ENCODE data around the gene DHH.

The DHH gene

GRCh38 chr12:49051373-49051764, 43.2 kb downstream of the DHH start:
- no peak for DNase-seq

- no peak for DNase-seq
Measured at GRCh38 chr12:49050507-49051372, 43.9 kb downstream of the DHH start.

- peak in 1 of 56 donors; percentile 2 for DNase-seq
Measured at GRCh38 chr12:49049566-49050224, 44.9 kb downstream of the DHH start.

- DNase-seq: no peak
Measured at GRCh38 chr12:49048953-49049352, 45.6 kb downstream of the DHH start.

- DNase-seq: no peak
Measured at GRCh38 chr12:49046129-49046895, 48.3 kb downstream of the DHH start.

- DNase-seq: no peak
Measured at GRCh38 chr12:49044660-49045059, 49.9 kb downstream of the DHH start.

GRCh38 chr12:49043856-49044258, 50.7 kb downstream of the DHH start:
- peak in 23 of 56 donors; percentile 4 to 66 (median 29) for DNase-seq

GRCh38 chr12:49043241-49043640, 51.4 kb downstream of the DHH start:
- DNase-seq: no peak

GRCh38 chr12:49041881-49042484, 52.6 kb downstream of the DHH start:
- no peak for DNase-seq

GRCh38 chr12:49041036-49041880, 53.3 kb downstream of the DHH start:
- DNase-seq: no peak

GRCh38 chr12:49040364-49040855, 54.2 kb downstream of the DHH start:
- no peak for DNase-seq

- DNase-seq: no peak
Measured at GRCh38 chr12:49039421-49040363, 54.9 kb downstream of the DHH start.

GRCh38 chr12:49038291-49038955, 56.2 kb downstream of the DHH start:
- no peak for DNase-seq

GRCh38 chr12:49037947-49038237, 56.7 kb downstream of the DHH start:
- no peak for DNase-seq

GRCh38 chr12:49037111-49037946, 57.3 kb downstream of the DHH start:
- no peak for DNase-seq

All from amygdala (tissue), 56 donors.